Uterus (tissue), 4 donors: Measurements from ENCODE around the gene STXBP1. TPM values are rescaled to one million over a fixed set of nuclear protein-coding genes. Genes with fewer than 3 reads are reported as not detected.

ENCODE experiments used
- DNase-seq, 2 donors: peaks; one replicate each; pipeline ENCODE4 v3.0.0-alpha.2; 2019 to 2020
- H3K27ac ChIP-seq, 2 donors: fragments of 200-600 bp; sonication (generic); 1 replicate in 1 of 2; 2 replicates in 1 of 2; pipeline ENCODE4 v1.5.1; 2016 to 2018
- H3K27me3 ChIP-seq, 2 donors: fragments of 200-600 bp; sonication (generic); one replicate each; pipeline ENCODE4 v1.5.1; 2018 to 2019; ENCODE audit warnings: control low read depth in 1 of 2
- H3K36me3 ChIP-seq, 2 donors: fragments of 200-600 bp; sonication (generic); one replicate each; pipeline ENCODE4 v1.5.1; 2019; ENCODE audit warnings: control low read depth in 1 of 2
- H3K4me1 ChIP-seq, 2 donors: fragments of 200-600 bp; sonication (generic); one replicate each; pipeline ENCODE4 v1.5.1; 2018 to 2019; ENCODE audit warnings: control low read depth in 1 of 2
- H3K4me3 ChIP-seq, 2 donors: fragments of 200-600 bp; sonication (generic); 1 replicate in 1 of 2; 2 replicates in 1 of 2; pipeline ENCODE4 v1.5.1; 2018 to 2019; ENCODE audit warnings: mild to moderate bottlenecking in 1 of 2
- H3K9me3 ChIP-seq, 2 donors: fragments of 200-600 bp; sonication (generic); one replicate each; pipeline ENCODE4 v1.5.1; 2019; ENCODE audit warnings: control low read depth in 1 of 2
- POLR2A ChIP-seq, 2 donors: fragments of 450-650 bp; IDR thresholded peaks; one replicate each; pipeline ENCODE4 v1.6.1; 2016; ENCODE audit warnings: antibody characterized with exemption in 2 of 2, mild to moderate bottlenecking in 1 of 2, moderate library complexity in 1 of 2
- intact Hi-C: fragments of 100-400 bp; cut with DNase I; formaldehyde crosslinking; loops from one replicate; pipeline ENCODE4 v1.15.1; 2023; ENCODE audit warnings: low total_unique reads
- total RNA-seq, 4 donors: library from RNA; depleted of rRNA in 3 of 4; stranded (reverse); fragments of >200 nt in 3 of 4; gene quantifications; one replicate each; pipeline versions ENCODE4 v1.1.0 to v1.2.4, GENCODE V29; 2014 to 2023
- TF ChIP-seq, protein P1 (sequence below), 4 experiments: fragments of 200-600 bp in 2 of 4; fragments of 450-650 bp in 2 of 4; sonication (generic) in 2 of 4; IDR thresholded peaks; one replicate each; pipeline ENCODE4 v1.5.1; 2016 to 2019; ENCODE audit warnings: antibody characterized with exemption in 4 of 4, mild to moderate bottlenecking in 2 of 4, moderate library complexity in 1 of 4
- donor health status: DM: yes; HTN: yes; CAD: no.

The STXBP1 gene
- total RNA-seq, 4 donors from 2014 or later, result 46.6 to 147 (median 99.5) TPM

DNA sequence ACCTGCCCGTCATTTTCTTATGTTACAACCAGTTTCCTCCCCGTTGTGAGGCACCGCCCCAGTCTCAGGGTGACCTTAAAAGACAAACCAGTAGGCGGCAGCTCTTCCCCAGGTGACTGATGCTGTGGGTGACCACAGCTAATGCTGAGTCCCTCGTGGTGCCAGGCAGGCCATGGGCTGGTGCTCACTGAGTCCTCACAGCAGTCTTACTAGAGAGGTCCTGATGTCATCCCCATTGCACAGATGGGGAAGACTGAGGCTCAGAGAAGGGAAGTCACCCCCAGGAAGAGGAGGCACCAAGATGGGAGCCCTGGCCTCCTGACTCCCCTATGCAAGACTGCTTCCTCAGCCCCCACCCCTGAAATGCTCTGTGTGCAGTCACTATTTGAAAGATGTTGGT lies 95.7 kb downstream of the STXBP1 start:
- no peak overlapping the region for H3K27ac ChIP-seq
- no peaks in the 10 kb centered on the region for H3K27me3 ChIP-seq
- intact Hi-C loops, result no loop called here
- H3K9me3 ChIP-seq, result no peaks in the 10 kb centered on the region
- no peaks in the 10 kb centered on the region for H3K4me1 ChIP-seq
- TF ChIP-seq, protein P1, sequence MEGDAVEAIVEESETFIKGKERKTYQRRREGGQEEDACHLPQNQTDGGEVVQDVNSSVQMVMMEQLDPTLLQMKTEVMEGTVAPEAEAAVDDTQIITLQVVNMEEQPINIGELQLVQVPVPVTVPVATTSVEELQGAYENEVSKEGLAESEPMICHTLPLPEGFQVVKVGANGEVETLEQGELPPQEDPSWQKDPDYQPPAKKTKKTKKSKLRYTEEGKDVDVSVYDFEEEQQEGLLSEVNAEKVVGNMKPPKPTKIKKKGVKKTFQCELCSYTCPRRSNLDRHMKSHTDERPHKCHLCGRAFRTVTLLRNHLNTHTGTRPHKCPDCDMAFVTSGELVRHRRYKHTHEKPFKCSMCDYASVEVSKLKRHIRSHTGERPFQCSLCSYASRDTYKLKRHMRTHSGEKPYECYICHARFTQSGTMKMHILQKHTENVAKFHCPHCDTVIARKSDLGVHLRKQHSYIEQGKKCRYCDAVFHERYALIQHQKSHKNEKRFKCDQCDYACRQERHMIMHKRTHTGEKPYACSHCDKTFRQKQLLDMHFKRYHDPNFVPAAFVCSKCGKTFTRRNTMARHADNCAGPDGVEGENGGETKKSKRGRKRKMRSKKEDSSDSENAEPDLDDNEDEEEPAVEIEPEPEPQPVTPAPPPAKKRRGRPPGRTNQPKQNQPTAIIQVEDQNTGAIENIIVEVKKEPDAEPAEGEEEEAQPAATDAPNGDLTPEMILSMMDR (IDR thresholded peaks at IDR 0.05), result no peak
- no peak for TF ChIP-seq POLR2A (IDR thresholded peaks at IDR 0.05)
- DNase-seq, result no peak
- H3K4me3 ChIP-seq, result no peak overlapping the region
- H3K36me3 ChIP-seq, result no peaks in the 10 kb centered on the region

DNA sequence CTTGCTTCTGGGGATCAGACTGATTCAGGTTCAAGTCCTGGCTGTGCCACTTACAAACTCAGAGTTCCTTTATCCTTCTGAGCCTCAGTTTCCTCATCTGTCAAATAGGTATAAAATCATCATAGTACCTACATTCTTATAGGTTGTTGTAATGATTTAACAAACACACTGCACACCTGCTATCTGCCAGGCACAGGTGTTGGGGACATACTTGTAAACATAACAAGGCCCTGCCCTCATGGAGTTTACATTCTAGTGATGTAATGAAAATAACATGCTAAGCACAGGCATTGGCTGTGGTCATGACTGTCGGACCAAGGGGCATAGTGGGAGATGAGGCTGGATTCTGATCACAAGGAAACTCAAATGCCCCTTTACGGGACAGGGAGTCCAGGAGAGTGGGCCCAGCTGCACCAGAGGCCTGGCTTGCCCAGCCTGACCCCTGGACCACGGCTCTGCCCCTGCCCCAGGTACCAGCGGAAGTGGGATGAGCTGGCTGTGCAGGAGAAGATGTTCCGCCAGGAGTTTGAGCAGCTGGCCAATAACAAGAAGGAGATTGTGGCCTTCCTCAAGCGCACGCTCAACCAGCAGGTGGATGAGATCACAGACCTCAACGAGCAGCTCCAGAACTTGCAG lies 97.0 kb downstream of the STXBP1 start:
- H3K27ac ChIP-seq, result no peak overlapping the region
- H3K4me1 ChIP-seq, result no peaks in the 10 kb centered on the region
- no peak overlapping the region for H3K4me3 ChIP-seq
- TF ChIP-seq, protein P1 (IDR thresholded peaks at IDR 0.05), result no peak
- TF ChIP-seq POLR2A (IDR thresholded peaks at IDR 0.05), result no peak
- H3K27me3 ChIP-seq, result no peaks in the 10 kb centered on the region
- no peaks in the 10 kb centered on the region for H3K9me3 ChIP-seq
- H3K36me3 ChIP-seq, result no peaks in the 10 kb centered on the region
- no peak for DNase-seq
- intact Hi-C loops, result no loop called here

DNA sequence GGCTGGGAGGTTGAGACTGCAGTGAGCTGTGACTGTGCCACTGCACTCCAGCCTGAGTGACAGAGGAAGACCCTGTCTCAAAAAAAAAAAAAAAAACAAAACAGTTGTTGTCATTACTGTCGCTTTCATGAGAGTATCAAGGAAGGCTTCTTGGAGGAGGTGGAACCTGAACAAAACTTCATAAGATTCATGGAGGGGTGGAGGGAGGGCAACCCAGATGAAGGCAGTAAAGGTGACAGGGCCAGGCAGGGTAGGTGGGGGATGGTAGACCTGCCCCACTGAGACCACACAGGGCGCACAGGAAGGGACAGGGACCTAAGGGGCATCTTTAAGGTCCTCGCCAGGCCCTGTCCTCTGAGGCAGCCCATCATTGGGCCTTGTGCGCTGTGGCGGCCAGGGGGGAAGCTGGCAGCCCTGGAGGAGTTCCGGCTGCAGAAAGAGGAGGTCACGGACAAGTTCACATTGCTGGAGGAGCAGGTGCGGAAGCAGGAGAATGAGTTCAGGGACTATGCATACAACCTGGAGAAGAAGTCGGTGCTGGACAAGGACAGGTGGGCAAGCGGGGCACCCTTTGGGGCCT lies 98.2 kb downstream of the STXBP1 start:
- H3K36me3 ChIP-seq, result no peaks in the 10 kb centered on the region
- H3K4me3 ChIP-seq, result no peak overlapping the region
- DNase-seq, result no peak
- no peaks in the 10 kb centered on the region for H3K4me1 ChIP-seq
- no peaks in the 10 kb centered on the region for H3K9me3 ChIP-seq
- H3K27ac ChIP-seq, result no peak overlapping the region
- H3K27me3 ChIP-seq, result no peaks in the 10 kb centered on the region
- intact Hi-C loops, result no loop called here
- TF ChIP-seq, protein P1 (IDR thresholded peaks at IDR 0.05), result no peak
- no peak for TF ChIP-seq POLR2A (IDR thresholded peaks at IDR 0.05)

DNA sequence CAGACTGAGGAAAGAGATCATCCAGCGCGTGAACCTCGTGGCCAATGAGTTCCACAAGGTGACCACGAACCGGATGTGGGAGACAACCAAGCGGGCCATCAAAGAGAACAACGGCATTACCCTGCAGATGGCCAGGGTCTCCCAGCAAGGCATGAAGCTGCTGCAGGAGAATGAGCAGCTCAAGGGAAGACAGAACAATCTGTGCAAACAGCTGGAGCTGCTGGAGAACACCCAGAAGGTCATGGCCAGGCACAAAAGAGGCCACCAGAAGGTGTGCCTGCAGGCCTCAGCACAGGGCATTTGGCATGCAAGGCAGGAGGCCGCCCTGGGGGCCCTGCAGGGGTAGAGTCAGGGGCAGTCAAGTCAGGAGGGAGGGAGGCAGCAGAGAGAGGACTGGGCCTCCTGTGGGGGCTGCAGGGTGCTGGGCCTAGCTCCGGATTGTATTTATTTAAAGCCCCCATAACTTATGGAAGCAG lies 99.2 kb downstream of the STXBP1 start:
- Histone ChIP-seq H3K4me3 (no peak overlapping the region), H3K27ac (no peak overlapping the region), H3K4me1 (no peaks in the 10 kb centered on the region), H3K36me3 (no peaks in the 10 kb centered on the region), H3K9me3 (no peaks in the 10 kb centered on the region), H3K27me3 (no peaks in the 10 kb centered on the region)
- DNase-seq, result no peak
- intact Hi-C loops, result no loop called here
- no peak for TF ChIP-seq POLR2A (IDR thresholded peaks at IDR 0.05)
- TF ChIP-seq, protein P1 (IDR thresholded peaks at IDR 0.05), result no peak

DNA sequence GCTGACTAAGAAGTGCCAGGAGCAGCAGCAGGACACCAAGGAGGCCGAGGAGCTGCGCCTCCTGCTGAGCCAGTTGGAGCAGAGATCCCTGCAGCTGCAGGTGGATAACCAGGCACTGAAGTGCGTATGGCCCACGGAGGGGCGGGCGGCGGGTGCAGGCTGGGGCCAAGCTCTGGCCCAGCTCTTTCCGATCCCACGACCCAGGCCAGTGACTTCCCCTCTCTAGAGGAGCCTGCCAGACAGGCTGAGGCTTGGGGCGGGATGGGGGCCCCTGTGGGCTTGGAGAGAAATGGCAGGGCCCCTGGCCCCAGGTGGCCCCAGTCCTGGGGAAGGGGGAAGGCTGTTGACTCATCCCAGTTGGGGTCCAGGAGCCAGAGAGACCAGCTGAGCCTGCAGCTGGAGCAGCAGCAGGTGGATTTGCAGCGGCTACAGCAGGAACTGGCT lies 99.8 kb downstream of the STXBP1 start:
- no peaks in the 10 kb centered on the region for H3K9me3 ChIP-seq
- no peaks in the 10 kb centered on the region for H3K27me3 ChIP-seq
- no peak for DNase-seq
- no peaks in the 10 kb centered on the region for H3K36me3 ChIP-seq
- H3K4me1 ChIP-seq, result no peaks in the 10 kb centered on the region
- H3K4me3 ChIP-seq, result no peak overlapping the region
- intact Hi-C loops, result no loop called here
- no peak overlapping the region for H3K27ac ChIP-seq
- TF ChIP-seq, protein P1 (IDR thresholded peaks at IDR 0.05), result no peak
- no peak for TF ChIP-seq POLR2A (IDR thresholded peaks at IDR 0.05)
